A549 (cell line): ENCODE measurements around the gene MITF. TPM values are rescaled to one million over a fixed set of nuclear protein-coding genes. Genes with fewer than 3 reads are reported as not detected.

Experiments used
- ATAC-seq, 2 experiments: fragments of 200-7000 bp in 1 of 2; fragments of >200 bp in 1 of 2; cut with Nextera tagmentation in 1 of 2; cut with Tn5 transposase in 1 of 2; 3 replicates each; pipeline versions ENCODE4 v1.8.0 to v1.9.1; 2018 to 2020; ENCODE audit warnings: mild to moderate bottlenecking in 1 of 2, moderate library complexity in 1 of 2
- CTCF ChIA-PET: fragments of 300-600 bp; sonication (Branson Sonifier 250); formaldehyde crosslinking; extraction: SDS; loops from one replicate; lab custom pipeline; 2021; ENCODE audit warnings: antibody characterized with exemption, inconsistent platforms; lab: Yijun Ruan, JAX
- POLR2A ChIA-PET: fragments of 350-600 bp; formaldehyde crosslinking; extraction: SDS; loops from one replicate; lab custom pipeline; 2021; ENCODE audit warnings: antibody characterized with exemption, inconsistent platforms; lab: Yijun Ruan, JAX
- DNase-seq, 2 experiments: peaks; one replicate each; pipeline versions ENCODE4 v3.0.0 to v3.0.0-alpha.2; 2011 to 2016; ENCODE audit warnings: low read depth in 1 of 2, low spot score in 1 of 2
- FAIRE-seq: peaks from 2 replicates; lab custom pipeline; 2011; peaks lifted over from hg19 to GRCh38; lab: Jason Lieb, UNC
- H3K27ac ChIP-seq, 2 experiments: fragments of >200 bp; sonication (Bioruptor Twin); formaldehyde crosslinking; 3 replicates each; pipeline ENCODE4 v1.5.1; 2016 to 2017
- H3K4me1 ChIP-seq: fragments of >200 bp; sonication (Bioruptor Twin); formaldehyde crosslinking; 3 replicates; pipeline ENCODE4 v1.6.1; 2016
- H3K4me2 ChIP-seq: fragments of >200 bp; sonication (Bioruptor Twin); formaldehyde crosslinking; 3 replicates; pipeline ENCODE4 v1.6.1; 2016
- H3K4me3 ChIP-seq: fragments of >200 bp; sonication (Bioruptor Twin); formaldehyde crosslinking; 3 replicates; pipeline ENCODE4 v1.5.1; 2016
- H3K9me3 ChIP-seq: fragments of >200 bp; sonication (Bioruptor Twin); formaldehyde crosslinking; 3 replicates; pipeline ENCODE4 v1.6.1; 2016
- CBX2 ChIP-seq: fragments of 200-600 bp; sonication (generic); IDR thresholded peaks from 2 replicates; pipeline ENCODE4 v1.6.1; 2016; ENCODE audit warnings: low read depth, mild to moderate bottlenecking, borderline replicate concordance
- CBX8 ChIP-seq: fragments of 200-600 bp; sonication (generic); IDR thresholded peaks from 2 replicates; pipeline ENCODE4 v1.6.1; 2016
- CEBPB ChIP-seq, 2 experiments: fragments of >200 bp in 1 of 2; sonication (Bioruptor Twin) in 1 of 2; formaldehyde crosslinking in 1 of 2; IDR thresholded peaks; 2 replicates each; pipeline ENCODE4 v1.6.1; 2012 to 2016
- EHMT2 ChIP-seq: fragments of 200-600 bp; sonication (generic); IDR thresholded peaks from 2 replicates; pipeline ENCODE4 v1.6.1; 2016; ENCODE audit warnings: antibody characterized with exemption, low read depth, mild to moderate bottlenecking, moderate library complexity
- ESRRA ChIP-seq: fragments of 150-350 bp; IDR thresholded peaks from 2 replicates; pipeline ENCODE4 v1.6.1; 2014; ENCODE audit warnings: mild to moderate bottlenecking, low read length, borderline replicate concordance
- FOSB ChIP-seq: fragments of 250-450 bp; sonication (Bioruptor Pico); IDR thresholded peaks from 2 replicates; pipeline ENCODE4 v1.5.0; 2020; ENCODE audit warnings: mild to moderate bottlenecking, moderate library complexity
- FOSL2 ChIP-seq, 2 experiments: fragments of 450-650 bp in 1 of 2; fragments of >200 bp in 1 of 2; sonication (Bioruptor Twin) in 1 of 2; formaldehyde crosslinking; IDR thresholded peaks; 2 replicates each; pipeline versions ENCODE4 v1.5.0 to v1.6.1; 2016 to 2020; ENCODE audit warnings: mild to moderate bottlenecking in 1 of 2, moderate library complexity in 1 of 2
- GATA3 ChIP-seq: IDR thresholded peaks from 2 replicates; pipeline ENCODE4 v1.6.1; 2012; ENCODE audit warnings: borderline replicate concordance
- HEYL ChIP-seq: fragments of 250-450 bp; sonication (Bioruptor Pico); IDR thresholded peaks from 2 replicates; pipeline ENCODE4 v1.8.0; 2021; ENCODE audit warnings: mild to moderate bottlenecking, moderate library complexity
- JUNB ChIP-seq: fragments of >200 bp; sonication (Bioruptor Twin); formaldehyde crosslinking; IDR thresholded peaks from 2 replicates; pipeline ENCODE4 v1.6.1; 2016
- KDM1A ChIP-seq: fragments of 200-600 bp; sonication (generic); IDR thresholded peaks from 2 replicates; pipeline ENCODE4 v1.6.1; 2016; ENCODE audit warnings: low read depth, mild to moderate bottlenecking
- MAZ ChIP-seq: fragments of 150-350 bp; IDR thresholded peaks from 2 replicates; pipeline ENCODE4 v1.6.1; 2014; ENCODE audit warnings: antibody characterized with exemption, low read depth, low read length, borderline replicate concordance
- NPAS2 ChIP-seq: fragments of 250-450 bp; sonication (Bioruptor Pico); IDR thresholded peaks from 2 replicates; pipeline ENCODE4 v1.8.0; 2022; ENCODE audit warnings: mild to moderate bottlenecking, moderate library complexity, borderline replicate concordance
- NR3C1 ChIP-seq: fragments of >200 bp; sonication (Bioruptor Twin); formaldehyde crosslinking; IDR thresholded peaks from 3 replicates; pipeline ENCODE4 v1.6.1; 2017
- POLR2A ChIP-seq: IDR thresholded peaks from 2 replicates; pipeline ENCODE4 v1.6.1; 2012; ENCODE audit warnings: mild to moderate bottlenecking, low read length
- RAD21 ChIP-seq, 2 experiments: fragments of >200 bp in 1 of 2; sonication (Bioruptor Twin) in 1 of 2; formaldehyde crosslinking in 1 of 2; IDR thresholded peaks in 1 of 2; conservative IDR thresholded peaks in 1 of 2; 2 replicates in 1 of 2; 3 replicates in 1 of 2; pipeline ENCODE4 v1.6.1; 2012 to 2018; ENCODE audit warnings: inconsistent platforms in 1 of 2
- RARB ChIP-seq: fragments of 250-450 bp; sonication (Bioruptor Pico); IDR thresholded peaks from 2 replicates; pipeline ENCODE4 v1.8.0; 2021; ENCODE audit warnings: mild to moderate bottlenecking, moderate library complexity
- RCOR1 ChIP-seq: fragments of 150-350 bp; IDR thresholded peaks from 2 replicates; pipeline ENCODE4 v1.6.1; 2014; ENCODE audit warnings: antibody characterized with exemption, low read length, low read depth
- RFX5 ChIP-seq: fragments of 450-650 bp; IDR thresholded peaks from 2 replicates; pipeline ENCODE4 v1.7.1; 2014; ENCODE audit warnings: antibody characterized with exemption, mild to moderate bottlenecking, moderate library complexity
- SMC3 ChIP-seq: fragments of >200 bp; sonication (Bioruptor Twin); formaldehyde crosslinking; IDR thresholded peaks from 3 replicates; pipeline ENCODE4 v1.6.1; 2018; ENCODE audit warnings: inconsistent platforms
- SREBF2 ChIP-seq: fragments of 450-650 bp; IDR thresholded peaks from 2 replicates; pipeline ENCODE4 v1.6.1; 2014; ENCODE audit warnings: mild to moderate bottlenecking, moderate library complexity
- ZC3H11A ChIP-seq: fragments of 450-650 bp; IDR thresholded peaks from 2 replicates; pipeline ENCODE4 v1.6.1; 2014; ENCODE audit warnings: antibody characterized with exemption, mild to moderate bottlenecking
- ZFP36 ChIP-seq: fragments of 450-650 bp; IDR thresholded peaks from 2 replicates; pipeline ENCODE4 v1.6.1; 2014; ENCODE audit warnings: borderline replicate concordance; ENCODE audit not compliant: partially characterized antibody
- ZSCAN20 ChIP-seq: fragments of 250-450 bp; sonication (Bioruptor Pico); IDR thresholded peaks from 2 replicates; pipeline ENCODE4 v1.8.0; 2022; ENCODE audit warnings: mild to moderate bottlenecking, moderate library complexity
- WGBS: methylation state at CpG from one replicate; pipeline ENCODE4 v1.1.6; 2017; ENCODE audit errors: missing lambda C conversion rate; 5-methylcytosine and 5-hydroxymethylcytosine counted together
- polyA plus RNA-seq, 4 experiments: library from polyadenylated mRNA; depleted of rRNA in 3 of 4; stranded (reverse); fragments of >200 nt; fragmentation: RNase III in 1 of 4; extraction: RNeasy Plus Mini Kit Qiagen cat#74134 plus additional on column Dnase treatment in 1 of 4; gene quantifications; 2 replicates in 3 of 4; 3 replicates in 1 of 4; pipeline ENCODE4 v1.2.3, GENCODE V29; 2011 to 2017
- TF ChIP-seq, protein P1 (sequence below): fragments of >200 bp; sonication (Bioruptor Twin); formaldehyde crosslinking; IDR thresholded peaks from 3 replicates; pipeline ENCODE4 v1.5.1; 2016
- TF ChIP-seq, protein P2 (sequence below): fragments of >200 bp; sonication (Bioruptor Twin); formaldehyde crosslinking; IDR thresholded peaks from 2 replicates; pipeline ENCODE4 v1.6.1; 2016
- TF ChIP-seq, protein P3 (sequence below): IDR thresholded peaks from 2 replicates; pipeline ENCODE4 v1.6.1; 2012
- TF ChIP-seq, protein P4 (sequence below): fragments of 150-350 bp; IDR thresholded peaks from 2 replicates; pipeline ENCODE4 v1.6.1; 2014; ENCODE audit warnings: low read depth, mild to moderate bottlenecking, low read length
- TF ChIP-seq, protein P5 (sequence below): fragments of >200 bp; sonication (Bioruptor Twin); formaldehyde crosslinking; IDR thresholded peaks from 3 replicates; pipeline ENCODE4 v1.6.1; 2016
- TF ChIP-seq, protein P6 (sequence below): IDR thresholded peaks from 2 replicates; pipeline ENCODE4 v1.6.1; 2012; ENCODE audit warnings: low read depth, borderline replicate concordance

The MITF gene
- polyA plus RNA-seq, 2 of the 4 experiments (the other 2 are of a cell fraction): 14.3 to 15.9 TPM

DNA sequence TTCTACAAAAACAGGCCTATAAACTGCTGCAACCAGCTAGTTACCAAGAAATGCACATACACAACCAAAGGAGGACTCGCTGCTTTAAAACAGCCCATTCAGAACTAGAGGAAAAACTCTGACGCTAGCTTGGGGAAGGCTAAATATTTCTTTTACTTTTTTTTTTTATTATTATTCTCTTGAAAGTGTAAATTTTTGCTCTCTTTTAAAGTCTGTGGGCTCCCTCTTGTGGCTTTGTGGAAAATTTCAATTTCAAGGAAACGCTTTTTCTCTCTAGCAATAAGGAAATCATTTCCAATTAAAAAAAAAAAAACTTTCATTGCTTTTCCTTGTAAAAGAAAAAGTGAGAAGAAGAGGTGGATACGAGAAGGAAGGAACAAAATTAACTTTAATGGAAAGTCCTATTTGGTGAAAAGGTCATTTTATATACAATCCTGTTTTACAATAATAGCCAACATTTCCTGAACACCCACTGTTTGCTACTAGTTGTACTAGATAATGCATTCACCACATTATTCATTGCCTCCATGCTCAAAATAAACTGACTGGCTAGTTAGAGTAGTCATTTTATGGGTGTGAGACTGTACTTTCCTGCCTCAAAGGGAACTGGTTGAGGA lies 209.1 kb downstream of the MITF start:
- ChIA-PET POLR2A (no interaction called here), CTCF (interaction anchor here (0.5 to 7.1 kb wide), 13 partner anchors 10 to 260 kb away, joined by 3 to 65 read pairs (median 4); no protein-coding TSS in a partner anchor)
- peak in 1 of 2 experiments; percentile 43 for DNase-seq
- Histone ChIP-seq H3K4me2 (no peak overlapping the region), H3K27ac (peak overlapping the region; percentile 19 to 49; a peak in 3 of 6 replicates), H3K9me3 (no peaks in the 10 kb centered on the region), H3K4me1 (peaks cover 12% of the 10 kb centered on the region; the same call in 2 of the 3 replicates), H3K4me3 (no peak overlapping the region)
- TF ChIP-seq SMC3 (peak; percentile 81), FOSL2 (IDR thresholded peaks at IDR 0.05) (no peak), FOSL2 (CRISPR knock-in tag; IDR thresholded peaks at IDR 0.05) (no peak), JUNB (no peak), RAD21 (conservative IDR thresholded peaks at IDR 0.05 in 1 of 2, IDR thresholded peaks at IDR 0.05 in 1 of 2) (peak; percentile 79 to 89), NPAS2 (CRISPR knock-in tag) (no peak)
- TF ChIP-seq, protein P1, sequence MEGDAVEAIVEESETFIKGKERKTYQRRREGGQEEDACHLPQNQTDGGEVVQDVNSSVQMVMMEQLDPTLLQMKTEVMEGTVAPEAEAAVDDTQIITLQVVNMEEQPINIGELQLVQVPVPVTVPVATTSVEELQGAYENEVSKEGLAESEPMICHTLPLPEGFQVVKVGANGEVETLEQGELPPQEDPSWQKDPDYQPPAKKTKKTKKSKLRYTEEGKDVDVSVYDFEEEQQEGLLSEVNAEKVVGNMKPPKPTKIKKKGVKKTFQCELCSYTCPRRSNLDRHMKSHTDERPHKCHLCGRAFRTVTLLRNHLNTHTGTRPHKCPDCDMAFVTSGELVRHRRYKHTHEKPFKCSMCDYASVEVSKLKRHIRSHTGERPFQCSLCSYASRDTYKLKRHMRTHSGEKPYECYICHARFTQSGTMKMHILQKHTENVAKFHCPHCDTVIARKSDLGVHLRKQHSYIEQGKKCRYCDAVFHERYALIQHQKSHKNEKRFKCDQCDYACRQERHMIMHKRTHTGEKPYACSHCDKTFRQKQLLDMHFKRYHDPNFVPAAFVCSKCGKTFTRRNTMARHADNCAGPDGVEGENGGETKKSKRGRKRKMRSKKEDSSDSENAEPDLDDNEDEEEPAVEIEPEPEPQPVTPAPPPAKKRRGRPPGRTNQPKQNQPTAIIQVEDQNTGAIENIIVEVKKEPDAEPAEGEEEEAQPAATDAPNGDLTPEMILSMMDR: peak; percentile 89
- no peak for ATAC-seq
- no peak for FAIRE-seq
- 2% methylated on average over 4 of the region's 4 CpGs for WGBS

DNA sequence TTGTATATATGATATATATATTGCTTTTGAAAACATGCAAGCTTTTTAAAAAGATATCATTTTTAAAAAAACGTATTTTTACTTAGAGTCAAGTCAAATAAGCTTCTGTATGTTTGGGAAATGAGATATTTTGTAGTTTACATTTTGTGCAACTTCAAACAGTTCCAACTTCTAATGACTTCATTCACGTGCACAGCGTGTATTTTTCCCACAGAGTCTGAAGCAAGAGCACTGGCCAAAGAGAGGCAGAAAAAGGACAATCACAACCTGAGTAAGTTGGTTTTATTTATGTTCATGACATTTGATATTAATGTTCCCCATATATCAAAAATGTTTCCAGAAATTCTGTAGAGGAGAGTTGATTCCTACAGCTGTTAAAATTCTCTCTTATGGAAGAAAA lies 212.4 kb downstream of the MITF start:
- Histone ChIP-seq H3K27ac (no peak overlapping the region), H3K4me1 (peaks cover 12% of the 10 kb centered on the region; the same call in 2 of the 3 replicates), H3K4me3 (no peak overlapping the region), H3K9me3 (no peaks in the 10 kb centered on the region), H3K4me2 (no peak overlapping the region)
- ATAC-seq: no peak
- DNase-seq: no peak
- 67% methylated on average over 3 of the region's 3 CpGs for WGBS
- CTCF ChIA-PET: interaction anchor here (1.2 to 7.1 kb wide), 2 partner anchors 259 to 267 kb away, joined by 3 to 65 read pairs; no protein-coding TSS in a partner anchor
- no peak for FAIRE-seq
- TF ChIP-seq, protein P2, sequence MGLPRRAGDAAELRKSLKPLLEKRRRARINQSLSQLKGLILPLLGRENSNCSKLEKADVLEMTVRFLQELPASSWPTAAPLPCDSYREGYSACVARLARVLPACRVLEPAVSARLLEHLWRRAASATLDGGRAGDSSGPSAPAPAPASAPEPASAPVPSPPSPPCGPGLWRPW: no peak
- TF ChIP-seq SMC3 (no peak), NR3C1 (no peak), FOSB (CRISPR knock-in tag) (no peak), MAZ (no peak), CBX2 (no peak), ZSCAN20 (CRISPR knock-in tag) (no peak), ESRRA (no peak), CBX8 (no peak), JUNB (no peak), EHMT2 (no peak), POLR2A (no peak), ZC3H11A (no peak), GATA3 (no peak), CEBPB (IDR thresholded peaks at IDR 0.05) (no peak), HEYL (CRISPR knock-in tag) (no peak)
- POLR2A ChIA-PET: no interaction called here

DNA sequence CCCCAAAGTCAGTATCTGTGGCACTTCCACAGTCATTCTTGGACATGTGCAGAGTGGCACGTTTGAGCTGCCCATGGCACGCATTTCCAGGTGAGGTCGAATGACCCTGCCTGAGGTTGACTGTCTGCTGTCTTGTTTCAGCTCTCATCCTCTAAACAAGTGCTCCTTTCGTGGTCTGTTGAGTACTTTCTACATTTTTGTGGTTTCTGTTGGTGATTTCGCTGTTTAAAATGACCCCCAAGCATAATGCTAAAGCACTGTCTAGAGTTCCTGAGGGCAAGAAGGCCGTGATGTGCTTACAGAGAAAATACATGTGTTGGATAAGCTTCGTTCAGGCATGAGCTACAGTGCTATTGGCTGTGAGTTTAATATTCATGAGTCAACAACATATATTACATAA lies 220.3 kb downstream of the MITF start:
- ATAC-seq (no peak), DNase-seq (no peak), FAIRE-seq (no peak)
- H3K4me1 ChIP-seq: no peaks in the 10 kb centered on the region
- POLR2A ChIA-PET: no interaction called here
- no peak overlapping the region for H3K27ac ChIP-seq
- CTCF ChIA-PET: no interaction called here
- no peak overlapping the region for H3K4me3 ChIP-seq
- WGBS: 87% methylated on average over 7 of the region's 7 CpGs
- H3K9me3 ChIP-seq: no peaks in the 10 kb centered on the region
- H3K4me2 ChIP-seq: no peak overlapping the region
- TF ChIP-seq SREBF2 (no peak), RFX5 (no peak), RCOR1 (no peak), SMC3 (no peak), MAZ (no peak), ZFP36 (no peak), RARB (CRISPR knock-in tag) (no peak), NR3C1 (no peak), KDM1A (no peak), NPAS2 (CRISPR knock-in tag) (no peak)
- TF ChIP-seq, protein P3, sequence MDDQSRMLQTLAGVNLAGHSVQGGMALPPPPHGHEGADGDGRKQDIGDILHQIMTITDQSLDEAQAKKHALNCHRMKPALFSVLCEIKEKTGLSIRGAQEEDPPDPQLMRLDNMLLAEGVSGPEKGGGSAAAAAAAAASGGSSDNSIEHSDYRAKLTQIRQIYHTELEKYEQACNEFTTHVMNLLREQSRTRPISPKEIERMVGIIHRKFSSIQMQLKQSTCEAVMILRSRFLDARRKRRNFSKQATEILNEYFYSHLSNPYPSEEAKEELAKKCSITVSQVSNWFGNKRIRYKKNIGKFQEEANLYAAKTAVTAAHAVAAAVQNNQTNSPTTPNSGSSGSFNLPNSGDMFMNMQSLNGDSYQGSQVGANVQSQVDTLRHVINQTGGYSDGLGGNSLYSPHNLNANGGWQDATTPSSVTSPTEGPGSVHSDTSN: no peak
- TF ChIP-seq, protein P4, sequence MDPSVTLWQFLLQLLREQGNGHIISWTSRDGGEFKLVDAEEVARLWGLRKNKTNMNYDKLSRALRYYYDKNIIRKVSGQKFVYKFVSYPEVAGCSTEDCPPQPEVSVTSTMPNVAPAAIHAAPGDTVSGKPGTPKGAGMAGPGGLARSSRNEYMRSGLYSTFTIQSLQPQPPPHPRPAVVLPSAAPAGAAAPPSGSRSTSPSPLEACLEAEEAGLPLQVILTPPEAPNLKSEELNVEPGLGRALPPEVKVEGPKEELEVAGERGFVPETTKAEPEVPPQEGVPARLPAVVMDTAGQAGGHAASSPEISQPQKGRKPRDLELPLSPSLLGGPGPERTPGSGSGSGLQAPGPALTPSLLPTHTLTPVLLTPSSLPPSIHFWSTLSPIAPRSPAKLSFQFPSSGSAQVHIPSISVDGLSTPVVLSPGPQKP: no peak
- TF ChIP-seq, protein P5, sequence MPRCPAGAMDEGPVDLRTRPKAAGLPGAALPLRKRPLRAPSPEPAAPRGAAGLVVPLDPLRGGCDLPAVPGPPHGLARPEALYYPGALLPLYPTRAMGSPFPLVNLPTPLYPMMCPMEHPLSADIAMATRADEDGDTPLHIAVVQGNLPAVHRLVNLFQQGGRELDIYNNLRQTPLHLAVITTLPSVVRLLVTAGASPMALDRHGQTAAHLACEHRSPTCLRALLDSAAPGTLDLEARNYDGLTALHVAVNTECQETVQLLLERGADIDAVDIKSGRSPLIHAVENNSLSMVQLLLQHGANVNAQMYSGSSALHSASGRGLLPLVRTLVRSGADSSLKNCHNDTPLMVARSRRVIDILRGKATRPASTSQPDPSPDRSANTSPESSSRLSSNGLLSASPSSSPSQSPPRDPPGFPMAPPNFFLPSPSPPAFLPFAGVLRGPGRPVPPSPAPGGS: no peak
- TF ChIP-seq, protein P6, sequence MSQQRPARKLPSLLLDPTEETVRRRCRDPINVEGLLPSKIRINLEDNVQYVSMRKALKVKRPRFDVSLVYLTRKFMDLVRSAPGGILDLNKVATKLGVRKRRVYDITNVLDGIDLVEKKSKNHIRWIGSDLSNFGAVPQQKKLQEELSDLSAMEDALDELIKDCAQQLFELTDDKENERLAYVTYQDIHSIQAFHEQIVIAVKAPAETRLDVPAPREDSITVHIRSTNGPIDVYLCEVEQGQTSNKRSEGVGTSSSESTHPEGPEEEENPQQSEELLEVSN: no peak
